ENCODE data around the gene SENP5. TPM values are rescaled to one million over a fixed set of nuclear protein-coding genes. Genes with fewer than 3 reads are reported as not detected.

SENP5 gene
- total and polyA plus RNA-seq, 2 experiments from 2014 or later, result 8.1 to 30.5 TPM

DNA sequence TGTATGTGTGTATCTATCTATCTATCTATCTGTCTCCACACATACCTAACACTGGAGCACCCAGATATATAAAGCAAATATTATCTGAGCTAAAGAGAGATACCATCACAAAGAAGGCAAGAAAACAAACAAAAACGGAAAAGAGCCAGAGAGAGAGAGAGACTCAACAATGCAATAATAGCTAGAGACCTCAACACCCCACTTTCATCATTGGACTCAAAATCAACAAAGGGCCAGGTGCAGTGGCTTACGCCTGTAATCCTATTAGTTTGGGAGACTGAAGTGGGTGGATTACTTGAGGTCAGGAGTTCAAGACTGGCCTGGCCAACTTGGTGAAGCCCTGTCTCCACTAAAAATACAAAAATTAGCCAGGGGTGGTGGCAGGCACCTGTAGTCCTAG lies 51.2 kb downstream of the SENP5 start:
- Histone ChIP-seq H3K4me1 (ENCODE audit: low read depth) (no peaks in the 10 kb centered on the region), H3K27ac (no peak overlapping the region), H3K27me3 (no peaks in the 10 kb centered on the region), H3K9me3 (ENCODE audit: low read depth) (no peaks in the 10 kb centered on the region), H3K36me3 (peaks cover 2% of the 10 kb centered on the region), H3K4me3 (no peak overlapping the region)
- no peak for DNase-seq (ENCODE audit: low read depth in 1 of 2, low spot score in 1 of 2)
- TF ChIP-seq CTCF (IDR thresholded peaks at IDR 0.05; ENCODE audit: low read depth, low read length), result no peak

DNA sequence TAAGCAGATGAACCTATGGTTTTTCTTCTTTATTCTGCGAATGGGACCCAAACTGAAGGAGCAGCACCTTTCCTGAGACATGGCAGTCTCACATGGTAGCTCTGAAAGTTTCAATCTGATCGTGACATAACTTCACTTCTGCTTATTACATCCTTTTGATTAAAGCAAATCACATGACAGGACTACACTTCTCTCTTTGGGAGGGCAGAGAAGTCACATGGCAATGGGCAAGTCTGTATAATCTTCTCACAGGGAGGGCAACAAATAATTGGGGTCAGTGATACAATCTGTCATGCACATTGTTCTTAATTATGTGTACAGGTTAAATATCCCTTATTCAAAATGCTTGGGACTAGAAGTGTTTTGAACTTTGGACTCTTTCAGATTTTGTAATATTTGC lies 53.0 kb downstream of the SENP5 start:
- no peak overlapping the region for H3K4me3 ChIP-seq
- H3K4me1 ChIP-seq (ENCODE audit: low read depth), result no peaks in the 10 kb centered on the region
- no peak overlapping the region for H3K27ac ChIP-seq
- no peak for TF ChIP-seq CTCF (IDR thresholded peaks at IDR 0.05; ENCODE audit: low read depth, low read length)
- peaks cover 11% of the 10 kb centered on the region for H3K36me3 ChIP-seq
- H3K9me3 ChIP-seq (ENCODE audit: low read depth), result no peaks in the 10 kb centered on the region
- H3K27me3 ChIP-seq, result no peaks in the 10 kb centered on the region
- DNase-seq (ENCODE audit: low read depth in 1 of 2, low spot score in 1 of 2), result no peak

DNA sequence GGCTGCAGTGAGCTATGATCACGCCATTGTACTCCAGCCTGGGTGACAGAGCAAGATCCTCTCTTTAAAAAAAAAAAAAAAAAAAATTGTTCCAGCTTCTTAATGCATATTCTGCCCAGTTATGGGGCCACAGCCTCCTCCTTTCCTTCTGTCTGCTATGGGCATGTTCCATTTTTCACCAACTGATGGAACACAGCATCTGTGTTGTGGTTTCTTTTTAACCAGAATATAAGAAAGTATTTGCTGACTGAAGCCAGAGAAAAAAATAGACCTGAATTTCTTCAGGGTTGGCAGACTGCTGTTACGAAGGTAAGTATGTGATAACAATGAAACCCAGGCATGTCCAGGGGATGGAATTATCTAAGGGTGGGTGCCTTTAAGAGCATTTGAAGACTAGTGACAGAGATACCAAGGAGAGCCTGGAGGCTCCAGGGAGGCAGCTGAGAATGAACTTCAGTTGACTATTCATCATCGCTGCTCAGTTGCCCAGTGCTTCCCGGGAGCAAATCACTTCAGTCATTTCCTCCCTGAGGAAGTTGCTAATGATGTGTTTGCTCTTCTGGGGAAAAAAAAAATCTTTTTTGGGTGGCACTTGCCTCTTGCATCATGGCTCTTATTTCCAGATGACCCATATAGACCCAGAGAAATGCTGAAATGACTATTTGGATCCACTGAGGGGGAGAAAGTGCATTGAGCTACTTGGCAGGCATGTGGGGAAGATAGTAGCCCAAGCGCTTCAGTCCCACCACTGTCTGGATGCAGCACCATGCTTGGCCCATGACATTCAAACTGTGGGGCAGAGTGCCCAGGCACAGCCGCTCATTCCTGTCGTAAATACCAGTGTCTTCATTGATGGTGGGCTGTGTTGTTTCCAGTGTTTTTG lies 60.1 kb downstream of the SENP5 start:
- Histone ChIP-seq H3K4me3 (no peak overlapping the region), H3K27ac (no peak overlapping the region), H3K9me3 (ENCODE audit: low read depth) (no peaks in the 10 kb centered on the region), H3K36me3 (peaks cover 33% of the 10 kb centered on the region), H3K27me3 (no peaks in the 10 kb centered on the region), H3K4me1 (ENCODE audit: low read depth) (no peaks in the 10 kb centered on the region)
- no peak for TF ChIP-seq CTCF (IDR thresholded peaks at IDR 0.05; ENCODE audit: low read depth, low read length)
- no peak for DNase-seq (ENCODE audit: low read depth in 1 of 2, low spot score in 1 of 2)

DNA sequence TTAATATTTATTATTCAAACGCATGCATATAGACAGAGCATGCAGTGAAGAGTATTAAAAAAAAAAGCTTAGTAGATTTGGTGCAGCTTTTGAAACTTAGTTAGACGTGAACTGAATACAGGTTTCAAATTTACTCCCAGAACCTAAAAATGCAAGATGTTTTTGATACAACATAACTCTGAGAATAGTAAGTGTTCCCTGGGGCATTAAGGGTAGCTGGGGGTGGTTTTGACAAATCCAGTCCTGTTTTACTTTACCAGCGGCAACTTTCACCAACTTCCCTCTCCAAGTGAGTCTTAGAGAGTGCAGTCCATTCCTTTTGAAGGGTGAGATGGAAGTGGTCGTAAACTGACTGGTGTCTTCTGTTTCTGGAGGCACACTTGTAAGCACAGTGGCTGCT lies 63.4 kb downstream of the SENP5 start:
- Histone ChIP-seq H3K27ac (no peak overlapping the region), H3K4me1 (ENCODE audit: low read depth) (no peaks in the 10 kb centered on the region), H3K9me3 (ENCODE audit: low read depth) (no peaks in the 10 kb centered on the region), H3K27me3 (no peaks in the 10 kb centered on the region), H3K36me3 (peaks cover 43% of the 10 kb centered on the region), H3K4me3 (no peak overlapping the region)
- no peak for TF ChIP-seq CTCF (IDR thresholded peaks at IDR 0.05; ENCODE audit: low read depth, low read length)
- no peak for DNase-seq (ENCODE audit: low read depth in 1 of 2, low spot score in 1 of 2)

DNA sequence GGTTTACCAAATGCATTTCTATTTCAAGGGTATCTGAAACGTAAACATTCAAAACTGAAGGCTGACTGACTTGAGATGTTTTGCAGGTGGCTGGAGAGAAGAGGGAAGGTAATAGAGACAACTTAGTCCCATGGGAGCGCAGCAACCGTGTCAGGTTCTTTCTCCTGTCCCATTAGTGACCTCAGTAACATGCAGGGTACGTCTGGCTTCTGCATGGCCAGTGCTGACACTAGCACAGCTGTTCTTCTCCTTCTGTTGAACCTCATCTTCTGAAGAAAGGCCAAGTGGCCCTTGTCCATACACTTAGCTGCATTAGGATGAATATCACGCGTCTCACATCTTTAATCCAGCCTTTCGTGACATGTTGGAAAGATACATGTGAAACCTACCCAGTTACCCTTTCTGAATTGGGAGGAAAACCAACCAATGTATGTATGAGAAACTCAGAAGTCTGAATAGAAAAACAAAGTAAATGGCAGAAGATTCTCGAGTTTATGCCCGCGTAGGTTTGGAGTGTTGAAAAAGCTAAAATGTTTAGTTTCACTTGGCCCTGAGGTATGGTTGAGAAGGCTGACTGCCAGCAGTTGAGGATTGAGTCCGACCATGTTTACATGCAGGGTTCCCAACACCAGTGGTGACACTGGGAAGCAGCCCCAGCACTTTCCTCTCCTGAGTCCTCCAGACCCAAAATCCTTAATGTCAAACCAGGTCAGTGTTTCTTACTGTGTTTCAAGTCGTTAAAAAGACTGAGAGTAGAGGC lies 64.3 kb downstream of the SENP5 start:
- DNase-seq (ENCODE audit: low read depth in 1 of 2, low spot score in 1 of 2), result no peak
- no peak for TF ChIP-seq CTCF (IDR thresholded peaks at IDR 0.05; ENCODE audit: low read depth, low read length)
- no peaks in the 10 kb centered on the region for H3K27me3 ChIP-seq
- no peaks in the 10 kb centered on the region for H3K4me1 ChIP-seq (ENCODE audit: low read depth)
- H3K36me3 ChIP-seq, result peaks cover 51% of the 10 kb centered on the region
- H3K4me3 ChIP-seq, result no peak overlapping the region
- H3K9me3 ChIP-seq (ENCODE audit: low read depth), result no peaks in the 10 kb centered on the region
- H3K27ac ChIP-seq, result no peak overlapping the region
